BLaER1 treated with 17β-estradiol and CSF1 and Interleukin-3, amounts not matched to agents 10 nM and 100 nM (cell line): Measurements from ENCODE around the gene CITED4.

ENCODE experiments used
- H3K27ac ChIP-seq, 11 experiments: shearing (Covaris generic); formaldehyde crosslinking; 2 replicates each; pipeline ENCODE4 v1.8.1; 2022
- H3K27me3 ChIP-seq, 11 experiments: shearing (Covaris generic); formaldehyde crosslinking; 2 replicates each; pipeline ENCODE4 v1.8.1; 2022
- H3K36me3 ChIP-seq, 11 experiments: shearing (Covaris generic); formaldehyde crosslinking; 2 replicates each; pipeline ENCODE4 v1.8.1; 2022
- H3K4me1 ChIP-seq, 10 experiments: shearing (Covaris generic); formaldehyde crosslinking; 2 replicates each; pipeline ENCODE4 v1.8.1; 2022
- H3K4me2 ChIP-seq, 11 experiments: shearing (Covaris generic); formaldehyde crosslinking; 2 replicates each; pipeline ENCODE4 v1.8.1; 2022
- H3K4me3 ChIP-seq, 10 experiments: shearing (Covaris generic); formaldehyde crosslinking; 2 replicates each; pipeline ENCODE4 v1.8.1; 2022
- H3K9ac ChIP-seq, 11 experiments: shearing (Covaris generic); formaldehyde crosslinking; 2 replicates each; pipeline ENCODE4 v1.8.1; 2022
- H3K9me3 ChIP-seq, 11 experiments: shearing (Covaris generic); formaldehyde crosslinking; replicated peaks in 1 of 11; 2 replicates each; pipeline ENCODE4 v1.8.1; 2022
- H4K20me1 ChIP-seq, 11 experiments: shearing (Covaris generic); formaldehyde crosslinking; 2 replicates each; pipeline ENCODE4 v1.8.1; 2022
- Cebpa-rat ChIP-seq, 11 experiments: shearing (Covaris generic); IDR thresholded peaks; 2 replicates each; pipeline ENCODE4 v1.8.1; 2022

Gene CITED4

GRCh38 chr1:40844887-40845878, 17.0 kb downstream of the CITED4 start:
- TF ChIP-seq Cebpa-rat (IDR thresholded peaks at IDR 0.05) = no peak
- Histone ChIP-seq H3K27ac (peak overlapping the region in 1 of 11 experiments; percentile 50; a peak in 2 of 22 replicates), H4K20me1 (no peaks in the 10 kb centered on the region), H3K27me3 (no peaks in the 10 kb centered on the region), H3K36me3 (no peaks in the 10 kb centered on the region), H3K9ac (peak overlapping the region in 5 of 11 experiments; percentile 1 to 31 (median 7); a peak in 3 of 22 replicates), H3K4me3 (no peak overlapping the region; a peak in 1 of 20 replicates), H3K9me3 (peaks cover 0 to 8% (median 5%) of the 10 kb centered on the region in 11 experiments; a peak in 6 of 22 replicates), H3K4me1 (peaks cover 16 to 88% (median 74%) of the 10 kb centered on the region in 10 experiments; a peak in 19 of 20 replicates), H3K4me2 (peak overlapping the region; percentile 43 to 80 (median 64))

- Histone ChIP-seq H3K9me3 (peaks cover 0 to 8% (median 5%) of the 10 kb centered on the region in 11 experiments; a peak in 6 of 22 replicates), H3K4me3 (no peak overlapping the region), H3K4me2 (peak overlapping the region in 8 of 11 experiments; percentile 20 to 80 (median 72); a peak in 15 of 22 replicates), H3K27me3 (no peaks in the 10 kb centered on the region), H4K20me1 (no peaks in the 10 kb centered on the region), H3K27ac (peak overlapping the region in 1 of 11 experiments; percentile 50; a peak in 1 of 22 replicates), H3K36me3 (no peaks in the 10 kb centered on the region), H3K9ac (peak overlapping the region in 2 of 11 experiments; percentile 11 to 31; a peak in 1 of 22 replicates), H3K4me1 (peaks cover 20 to 90% (median 76%) of the 10 kb centered on the region in 10 experiments)
- TF ChIP-seq Cebpa-rat (IDR thresholded peaks at IDR 0.05) = no peak
Measured at GRCh38 chr1:40844079-40844478, 18.1 kb downstream of the CITED4 start.

- Histone ChIP-seq H3K4me1 (peaks cover 21 to 83% (median 80%) of the 10 kb centered on the region in 10 experiments), H3K27ac (no peak overlapping the region)
- no peak for TF ChIP-seq Cebpa-rat (IDR thresholded peaks at IDR 0.05)
Measured at GRCh38 chr1:40842691-40843090, 19.5 kb downstream of the CITED4 start.

GRCh38 chr1:40842207-40842606, 20.0 kb downstream of the CITED4 start:
- TF ChIP-seq Cebpa-rat (IDR thresholded peaks at IDR 0.05) = no peak

More at GRCh38 chr1:40842691-40843090, 19.5 kb downstream of the CITED4 start:
- Histone ChIP-seq H4K20me1 (no peaks in the 10 kb centered on the region), H3K36me3 (peaks cover 0 to 9% (median 0%) of the 10 kb centered on the region in 11 experiments; a peak in 1 of 22 replicates), H3K9ac (no peak overlapping the region), H3K4me2 (peak overlapping the region in 9 of 11 experiments; percentile 52 to 80 (median 69); a peak in 17 of 22 replicates), H3K9me3 (peaks cover 0 to 8% (median 5%) of the 10 kb centered on the region in 11 experiments; a peak in 6 of 22 replicates), H3K4me3 (no peak overlapping the region), H3K27me3 (no peaks in the 10 kb centered on the region)

GRCh38 chr1:40841602-40842001, 20.6 kb downstream of the CITED4 start:
- Histone ChIP-seq H3K9me3 (peaks cover 0 to 8% (median 5%) of the 10 kb centered on the region in 11 experiments; a peak in 6 of 22 replicates), H3K36me3 (peaks cover 0 to 9% (median 0%) of the 10 kb centered on the region in 11 experiments; a peak in 1 of 22 replicates), H3K27me3 (no peaks in the 10 kb centered on the region), H4K20me1 (no peaks in the 10 kb centered on the region), H3K4me2 (peak overlapping the region in 10 of 11 experiments; percentile 23 to 80 (median 66); a peak in 19 of 22 replicates), H3K27ac (no peak overlapping the region), H3K9ac (no peak overlapping the region), H3K4me1 (peaks cover 21 to 73% (median 72%) of the 10 kb centered on the region in 10 experiments), H3K4me3 (no peak overlapping the region)
- TF ChIP-seq Cebpa-rat (IDR thresholded peaks at IDR 0.05) = no peak

More at GRCh38 chr1:40842207-40842606, 20.0 kb downstream of the CITED4 start:
- H3K9me3 ChIP-seq = peaks cover 0 to 8% (median 5%) of the 10 kb centered on the region in 11 experiments; a peak in 6 of 22 replicates
- no peak overlapping the region for H3K9ac ChIP-seq
- H3K4me1 ChIP-seq = peaks cover 21 to 79% (median 76%) of the 10 kb centered on the region in 10 experiments
- no peaks in the 10 kb centered on the region for H3K27me3 ChIP-seq
- peak overlapping the region in 9 of 11 experiments; percentile 52 to 80 (median 69); a peak in 18 of 22 replicates for H3K4me2 ChIP-seq
- no peak overlapping the region for H3K27ac ChIP-seq
- H4K20me1 ChIP-seq = no peaks in the 10 kb centered on the region
- H3K4me3 ChIP-seq = 0 out of 20 replicates have a peak overlapping the region, but pooled peaks of 1 of the 10 experiments have one; percentile 14
- peaks cover 0 to 9% (median 0%) of the 10 kb centered on the region in 11 experiments; a peak in 1 of 22 replicates for H3K36me3 ChIP-seq

GRCh38 chr1:40840526-40841323, 21.4 kb downstream of the CITED4 start:
- Histone ChIP-seq H4K20me1 (no peaks in the 10 kb centered on the region), H3K9ac (no peak overlapping the region), H3K9me3 (peaks cover 0 to 8% (median 5%) of the 10 kb centered on the region in 11 experiments; a peak in 6 of 22 replicates), H3K27me3 (no peaks in the 10 kb centered on the region), H3K4me2 (peak overlapping the region in 9 of 11 experiments; percentile 52 to 80 (median 69); a peak in 17 of 22 replicates), H3K27ac (no peak overlapping the region), H3K4me3 (no peak overlapping the region), H3K36me3 (peaks cover 0 to 9% (median 0%) of the 10 kb centered on the region in 11 experiments; a peak in 1 of 22 replicates), H3K4me1 (peaks cover 21 to 73% (median 71%) of the 10 kb centered on the region in 10 experiments)
- no peak for TF ChIP-seq Cebpa-rat (IDR thresholded peaks at IDR 0.05)

GRCh38 chr1:40839943-40840335, 22.2 kb downstream of the CITED4 start:
- no peak overlapping the region for H3K9ac ChIP-seq
- no peak for TF ChIP-seq Cebpa-rat (IDR thresholded peaks at IDR 0.05)
- peaks cover 14 to 67% (median 64%) of the 10 kb centered on the region in 10 experiments for H3K4me1 ChIP-seq
- peaks cover 0 to 8% (median 5%) of the 10 kb centered on the region in 11 experiments; a peak in 6 of 22 replicates for H3K9me3 ChIP-seq
- no peaks in the 10 kb centered on the region for H3K27me3 ChIP-seq
- H4K20me1 ChIP-seq = no peaks in the 10 kb centered on the region
- no peak overlapping the region for H3K27ac ChIP-seq
- H3K36me3 ChIP-seq = peaks cover 0 to 9% (median 0%) of the 10 kb centered on the region in 11 experiments; a peak in 1 of 22 replicates
- no peak overlapping the region for H3K4me3 ChIP-seq
- H3K4me2 ChIP-seq = peak overlapping the region in 10 of 11 experiments; percentile 7 to 80 (median 66); a peak in 18 of 22 replicates
